Motor neuron (in vitro differentiated cells): ENCODE results near the gene KIAA0586. TPM values are rescaled to one million over a fixed set of nuclear protein-coding genes. Genes with fewer than 3 reads are reported as not detected.
"Not testable (repeated sequence)": the region's sequence is repeated elsewhere in the genome, so short reads cannot be mapped to it uniquely, and the experiment has no call there.

Experiments used
- ATAC-seq, 8 experiments: fragments of 200-7000 bp; cut with Tn5 transposase; replicated peaks in 6 of 8; 2 replicates each; pipeline ENCODE4 v1.8.0; 2021; ENCODE audit warnings: mild to moderate bottlenecking in 8 of 8, moderate library complexity in 8 of 8
- H3K27ac ChIP-seq, 2 donors: fragments of 250-450 bp; sonication (Bioruptor Pico); 2 replicates each; pipeline ENCODE4 v1.9.0; 2021; ENCODE audit warnings: antibody characterized with exemption in 2 of 2, mild to moderate bottlenecking in 2 of 2, moderate library complexity in 1 of 2
- H3K4me1 ChIP-seq, 2 donors: fragments of 250-450 bp; sonication (Bioruptor Pico); replicated peaks in 1 of 2; 2 replicates each; pipeline ENCODE4 v1.6.1; 2021; ENCODE audit warnings: antibody characterized with exemption in 2 of 2, mild to moderate bottlenecking in 2 of 2, moderate library complexity in 1 of 2
- H3K4me3 ChIP-seq, 5 donors: fragments of 250-450 bp; sonication (Bioruptor Pico); 2 replicates each; pipeline ENCODE4 v1.9.0; 2021; ENCODE audit warnings: antibody characterized with exemption in 5 of 5, mild to moderate bottlenecking in 5 of 5, moderate library complexity in 4 of 5
- WGBS, 10 experiments: fragments of 450-650 bp; shearing (Covaris generic); methylation state at CpG; one replicate each; pipeline ENCODE4 v1.0.0; 2022; 5-methylcytosine and 5-hydroxymethylcytosine counted together
- in situ Hi-C, 9 experiments: fragments of 400-800 bp; cut with MboI; loops; one replicate each; pipeline ENCODE4 v1.15.0; 2021; ENCODE audit warnings: low sequenced_read_pairs in 9 of 9, low pct_unique_long_range_greater_than_20kb in 2 of 9; ENCODE audit not compliant: unreplicated experiment in 9 of 9
- total RNA-seq, 8 experiments: library from RNA; unstranded; fragments of 300-600 nt; gene quantifications; 2 replicates each; pipeline versions ENCODE4 v1.2.3 to v1.2.4, GENCODE V29; 2022

KIAA0586 gene
- total RNA-seq, 8 experiments from 2014 or later, result 13.2 to 29.8 (median 17.8) TPM

DNA sequence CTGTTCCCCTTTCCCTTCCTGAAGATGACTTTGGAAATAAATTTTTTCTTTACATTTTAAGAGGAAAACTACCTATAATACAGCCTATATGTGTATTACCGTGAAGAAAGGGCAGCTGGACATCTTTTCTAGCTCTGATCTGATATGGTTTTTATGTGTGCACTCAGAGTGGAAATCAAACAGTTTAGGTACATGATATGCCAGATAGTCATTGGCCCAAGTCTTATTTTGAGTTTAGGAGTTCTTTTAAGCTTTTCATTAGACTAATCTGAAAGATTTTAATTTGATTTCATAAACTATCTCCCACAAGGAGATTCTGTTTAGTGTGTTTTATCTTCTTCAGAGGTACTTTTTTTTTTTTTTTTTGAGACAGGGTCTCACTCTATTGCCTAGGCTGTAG, 48.8 kb downstream of the KIAA0586 start:
- ATAC-seq, result no peak
- 88 to 100% (median 100%) methylated on average over 1 of the region's 1 CpG; no CpG with 5 or more reads in 1 of the 10 experiments for whole genome bisulfite sequencing, 10 experiments

DNA sequence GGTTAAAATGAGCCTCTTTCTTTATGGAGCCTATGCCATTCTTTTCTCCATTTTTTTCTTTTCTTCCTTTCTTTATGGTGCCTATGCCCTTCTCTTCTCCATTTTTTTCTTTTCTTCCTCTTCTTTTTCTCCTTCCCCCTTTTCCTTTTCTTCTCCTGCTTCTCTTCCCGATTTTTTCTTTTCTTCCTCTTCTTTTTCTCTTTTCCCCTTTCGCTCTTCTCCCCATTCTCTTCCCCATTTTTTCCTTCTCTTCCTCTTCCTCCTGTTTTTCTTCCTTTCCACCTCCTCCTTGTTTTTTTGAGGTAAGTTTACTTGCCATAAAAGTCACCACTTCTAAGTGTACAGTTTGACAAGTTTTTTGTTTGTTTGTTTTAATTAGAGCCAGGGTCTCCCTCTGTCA, 50.1 kb downstream of the KIAA0586 start:
- H3K4me3 ChIP-seq, result no peak overlapping the region
- no peak for ATAC-seq
- WGBS, 10 experiments, result 83 to 100% (median 96%) methylated on average over 2 of the region's 2 CpGs
- no peak overlapping the region for H3K27ac ChIP-seq
- in situ Hi-C loops, result no loop called here
- no peaks in the 10 kb centered on the region for H3K4me1 ChIP-seq

More for the DNA sequence above, 48.8 kb downstream of the KIAA0586 start:
- no peak overlapping the region for H3K4me3 ChIP-seq
- H3K4me1 ChIP-seq, result no peaks in the 10 kb centered on the region
- in situ Hi-C loops, result no loop called here
- no peak overlapping the region for H3K27ac ChIP-seq

DNA sequence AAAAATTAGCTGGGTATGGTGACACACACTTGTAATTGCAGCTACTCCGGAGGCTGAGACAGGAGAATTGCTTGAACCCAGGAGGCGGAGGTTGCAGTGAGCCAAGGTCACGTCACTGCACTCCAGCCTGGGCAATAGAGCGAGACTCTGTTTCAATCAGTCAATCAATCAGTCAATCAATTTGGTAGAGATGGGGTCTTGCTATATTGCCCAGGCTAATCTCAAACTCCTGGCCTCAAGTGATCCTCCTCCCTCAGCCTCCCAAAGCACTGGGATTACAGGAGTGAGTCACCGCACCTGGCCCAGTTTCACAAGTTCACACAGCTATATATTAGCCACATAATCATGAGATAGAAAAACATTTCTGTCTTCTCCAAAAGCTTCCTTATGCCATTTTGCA, 50.8 kb downstream of the KIAA0586 start:
- in situ Hi-C loops, ATAC-seq, H3K4me3 ChIP-seq, H3K27ac ChIP-seq, H3K4me1 ChIP-seq: not testable (repeated sequence)
- 92 to 100% (median 95%) methylated on average over 1 to 4 of the region's 5 CpGs; no CpG with 5 or more reads in 5 of the 10 experiments for WGBS, 10 experiments

DNA sequence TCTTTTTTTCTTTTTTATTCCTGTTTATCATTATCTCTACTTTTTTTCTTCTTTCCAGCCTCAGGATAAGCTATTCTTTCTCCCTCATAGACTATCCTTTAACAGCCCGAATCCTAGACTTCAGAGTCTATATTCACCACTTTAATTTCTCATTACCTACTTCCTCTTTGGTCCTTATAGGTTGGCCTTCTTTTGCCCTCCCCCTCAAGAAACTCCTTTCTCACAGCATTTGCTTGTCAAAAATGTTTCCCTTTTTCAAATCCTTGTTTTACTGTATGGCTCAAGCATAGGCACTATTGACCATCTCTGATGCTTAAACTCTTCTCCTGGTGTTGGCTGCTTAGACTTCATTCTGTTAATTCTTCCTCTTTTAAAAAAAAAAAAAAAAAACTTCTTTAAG, 52.5 kb downstream of the KIAA0586 start:
- H3K4me3 ChIP-seq, result no peak overlapping the region
- in situ Hi-C loops, result no loop called here
- H3K27ac ChIP-seq, result no peak overlapping the region
- H3K4me1 ChIP-seq, result no peaks in the 10 kb centered on the region
- ATAC-seq, result no peak
- WGBS, 10 experiments, result 83 to 100% (median 92%) methylated on average over 1 of the region's 1 CpG; no CpG with 5 or more reads in 2 of the 10 experiments

DNA sequence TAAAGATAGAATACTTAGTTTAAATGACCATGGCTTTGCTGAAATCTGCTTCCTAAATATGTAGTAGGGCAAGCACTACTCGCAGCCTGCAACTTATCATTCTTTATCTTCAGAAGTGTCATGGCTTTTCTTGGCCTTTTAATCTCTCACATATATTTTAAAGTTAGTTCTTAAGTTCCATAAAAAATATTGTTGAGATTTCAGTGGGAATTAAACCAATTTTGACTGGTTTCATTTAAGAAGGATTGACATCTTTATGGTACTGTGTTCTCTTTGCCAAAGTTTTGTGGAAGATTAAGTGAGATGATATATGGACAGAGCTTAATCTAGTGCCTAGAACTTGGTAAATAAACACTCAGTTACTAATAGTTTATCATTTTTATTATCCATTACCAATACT, 56.7 kb downstream of the KIAA0586 start:
- no peak for ATAC-seq
- in situ Hi-C loops, result no loop called here
- Histone ChIP-seq H3K4me1 (no peaks in the 10 kb centered on the region), H3K27ac (no peak overlapping the region), H3K4me3 (no peak overlapping the region)
- 25 to 100% (median 100%) methylated on average over 1 of the region's 1 CpG; no CpG with 5 or more reads in 1 of the 10 experiments for WGBS, 10 experiments

DNA sequence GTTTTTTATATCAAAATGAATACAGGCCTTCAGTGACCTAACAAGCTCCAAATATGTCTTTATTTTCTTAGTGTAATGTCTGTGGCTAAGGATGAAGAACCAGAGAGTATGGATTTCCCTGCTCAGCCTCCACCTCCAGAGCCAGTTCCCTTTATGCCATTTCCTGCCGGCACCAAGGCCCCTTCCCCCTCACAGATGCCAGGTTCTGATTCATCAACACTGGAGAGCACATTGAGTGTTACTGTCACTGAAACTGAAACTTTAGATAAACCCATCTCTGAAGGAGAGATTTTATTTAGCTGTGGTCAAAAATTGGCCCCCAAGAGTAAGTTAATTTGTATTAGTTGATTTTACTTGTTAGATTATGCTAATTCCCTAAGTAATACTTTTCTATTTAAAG, 61.0 kb downstream of the KIAA0586 start:
- Histone ChIP-seq H3K4me1 (no peaks in the 10 kb centered on the region), H3K4me3 (no peak overlapping the region), H3K27ac (no peak overlapping the region)
- no peak for ATAC-seq
- whole genome bisulfite sequencing, 10 experiments, result 60 to 100% (median 85%) methylated on average over 1 of the region's 1 CpG; no CpG with 5 or more reads in 4 of the 10 experiments
- in situ Hi-C loops, result no loop called here

DNA sequence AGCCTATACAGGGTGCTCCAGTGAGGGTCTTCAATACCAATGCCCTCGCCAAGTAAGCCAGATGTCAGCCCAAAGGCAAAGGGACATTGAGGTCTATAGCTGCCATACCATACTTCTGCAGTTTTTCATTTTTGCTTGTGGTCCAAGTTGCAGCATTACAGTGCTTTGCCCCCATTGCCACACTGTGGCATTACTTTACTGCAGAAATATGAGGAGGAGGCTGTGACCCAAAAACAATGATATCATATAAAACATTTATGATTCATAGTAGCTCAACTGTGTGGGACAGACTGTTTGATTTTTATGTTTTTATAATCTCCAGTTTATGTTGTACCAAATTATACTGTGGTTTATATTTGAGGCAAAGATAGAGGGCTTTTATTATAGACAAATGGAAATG, 64.1 kb downstream of the KIAA0586 start:
- in situ Hi-C loops, result no loop called here
- 83 to 100% (median 100%) methylated on average over 1 of the region's 1 CpG; no CpG with 5 or more reads in 4 of the 10 experiments for WGBS, 10 experiments
- Histone ChIP-seq H3K27ac (no peak overlapping the region), H3K4me1 (no peaks in the 10 kb centered on the region), H3K4me3 (no peak overlapping the region)
- ATAC-seq, result no peak

DNA sequence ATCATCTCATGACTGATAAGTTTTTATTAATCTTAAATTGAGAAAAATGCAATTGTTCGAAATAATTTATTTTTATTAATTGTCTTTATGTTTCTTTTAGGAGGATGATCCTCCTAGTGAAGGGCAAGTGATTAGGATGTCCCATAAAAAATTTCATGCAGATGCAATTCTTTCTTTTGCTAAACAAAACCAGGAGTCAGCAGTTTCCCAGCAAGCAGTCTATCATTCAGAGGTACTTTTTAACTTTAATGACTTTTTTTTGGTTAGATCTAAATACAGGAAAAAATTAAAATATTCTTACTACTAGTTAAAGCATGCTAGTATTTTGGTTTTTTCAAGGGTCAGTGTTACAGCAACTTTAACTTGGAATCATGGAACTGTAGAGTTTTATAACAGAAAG, 64.5 kb downstream of the KIAA0586 start:
- Histone ChIP-seq H3K4me1 (no peaks in the 10 kb centered on the region), H3K27ac (no peak overlapping the region), H3K4me3 (no peak overlapping the region)
- in situ Hi-C loops, result no loop called here
- ATAC-seq, result no peak
- WGBS, 10 experiments, result 58 to 100% (median 100%) methylated on average over 1 of the region's 1 CpG

DNA sequence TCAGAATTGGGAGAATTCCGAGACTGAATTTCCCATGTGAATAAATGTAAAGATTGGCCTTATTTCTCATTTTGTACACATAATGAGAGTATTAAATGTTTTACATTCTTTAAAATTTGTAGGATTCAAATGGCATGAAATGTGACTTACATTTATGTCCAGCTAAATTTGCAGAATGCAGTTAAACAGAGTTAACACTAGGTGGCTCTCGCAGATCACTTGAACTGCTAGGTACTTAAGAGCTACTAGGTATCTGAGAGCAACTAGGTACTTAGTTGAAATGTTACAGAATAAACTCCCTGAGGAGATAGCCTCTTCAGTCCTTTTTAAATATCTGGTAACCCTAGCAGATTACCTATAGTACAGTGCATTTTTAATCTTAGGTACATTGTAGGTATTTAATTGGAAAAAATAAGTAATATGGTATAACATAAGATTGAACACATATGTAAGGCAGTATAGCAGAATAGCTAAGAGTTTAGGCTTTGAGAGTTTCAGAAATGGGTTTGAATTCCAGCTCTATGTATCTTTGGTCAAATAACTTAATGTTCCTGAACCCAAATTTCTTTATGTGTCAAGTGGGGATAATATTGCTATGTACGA, 73.8 kb downstream of the KIAA0586 start:
- H3K27ac ChIP-seq, result no peak overlapping the region
- no peak overlapping the region for H3K4me3 ChIP-seq
- WGBS, 10 experiments, result 0 to 52% (median 15%) methylated on average over 1 to 3 of the region's 3 CpGs
- no peaks in the 10 kb centered on the region for H3K4me1 ChIP-seq
- ATAC-seq, result peak in 7 of 8 experiments; percentile 38 to 71 (median 61)
- in situ Hi-C loops, result loop anchor here in 4 of 9 experiments (10.0 to 25.0 kb wide), 4 partner anchors 133 to 561 kb away; partner anchors contain the start of gene DACT1 (in 1 of the 4)

DNA sequence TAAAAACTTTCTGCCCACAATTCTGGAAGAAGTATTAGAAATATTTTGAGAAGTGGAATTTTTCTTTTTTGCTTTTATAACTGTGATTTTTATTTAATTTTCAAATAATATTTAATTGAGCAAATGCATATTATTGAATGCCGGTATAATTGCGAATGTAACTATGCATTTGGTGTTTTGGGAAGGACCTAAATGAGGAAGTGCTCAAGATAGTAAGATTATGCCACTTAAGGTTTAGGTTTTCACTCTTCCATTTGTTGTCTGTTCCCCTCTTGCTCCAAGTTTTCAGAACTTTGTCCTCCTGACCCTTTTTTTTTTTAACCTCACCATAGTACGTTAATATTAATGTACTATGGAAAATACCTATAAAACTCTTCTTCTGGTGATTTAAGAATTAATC, 85.8 kb downstream of the KIAA0586 start:
- Histone ChIP-seq H3K4me3 (no peak overlapping the region), H3K27ac (no peak overlapping the region), H3K4me1 (no peaks in the 10 kb centered on the region)
- no peak for ATAC-seq
- WGBS, 10 experiments, result 60 to 100% (median 93%) methylated on average over 1 to 3 of the region's 3 CpGs; no CpG with 5 or more reads in 1 of the 10 experiments
- in situ Hi-C loops, result loop anchor here in 2 of 9 experiments (25.0 kb wide), 2 partner anchors 499 to 549 kb away; no protein-coding TSS in a partner anchor

DNA sequence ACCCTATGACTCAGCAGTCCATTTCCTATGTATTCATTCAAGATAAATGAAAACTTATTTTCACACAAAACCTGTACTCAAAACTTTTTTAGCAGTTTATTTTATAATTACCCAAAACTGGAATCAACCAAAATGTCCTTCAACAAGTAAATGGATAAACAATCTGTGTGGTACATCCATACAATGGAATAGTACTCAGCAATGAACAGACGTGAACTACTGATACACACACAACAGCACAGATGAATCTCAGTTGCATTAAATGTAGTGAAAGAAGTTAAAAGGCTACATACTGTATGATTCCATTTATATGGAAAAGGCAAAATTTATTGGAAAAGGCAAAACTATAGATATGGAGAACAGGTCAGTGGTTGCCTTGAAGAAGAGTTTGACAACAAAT, 90.1 kb downstream of the KIAA0586 start:
- Histone ChIP-seq H3K4me1 (no peaks in the 10 kb centered on the region), H3K4me3 (no peak overlapping the region), H3K27ac (no peak overlapping the region)
- ATAC-seq, result no peak
- WGBS, 10 experiments, result 80 to 100% (median 100%) methylated on average over 1 of the region's 1 CpG; no CpG with 5 or more reads in 4 of the 10 experiments
- in situ Hi-C loops, result loop anchor here in 2 of 9 experiments (25.0 kb wide), 2 partner anchors 495 to 545 kb away; no protein-coding TSS in a partner anchor

DNA sequence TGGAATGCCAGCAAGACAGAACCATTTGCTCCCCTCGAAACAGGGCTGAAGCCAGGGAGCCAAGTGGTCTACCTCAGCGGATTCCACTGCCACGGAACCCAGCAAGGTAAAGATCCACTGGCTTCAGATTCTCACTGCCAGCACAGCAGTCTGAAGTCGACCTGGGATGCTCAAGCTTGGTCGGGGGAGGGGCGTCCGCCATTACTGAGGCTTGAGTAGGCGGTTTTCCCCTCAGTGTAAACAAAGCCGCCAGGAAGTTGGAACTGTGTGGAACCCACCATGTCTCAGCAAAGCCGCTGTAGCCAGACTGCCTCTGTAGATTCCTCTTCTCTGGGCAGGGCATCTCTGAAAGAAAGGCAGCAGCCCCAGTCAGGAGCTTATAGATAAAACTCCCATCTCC, 98.2 kb downstream of the KIAA0586 start:
- ATAC-seq, H3K4me3 ChIP-seq, in situ Hi-C loops, H3K4me1 ChIP-seq, H3K27ac ChIP-seq: not testable (repeated sequence)
- WGBS, 10 experiments, result 67 to 100% (median 99%) methylated on average over 1 to 9 of the region's 10 CpGs; no CpG with 5 or more reads in 2 of the 10 experiments

DNA sequence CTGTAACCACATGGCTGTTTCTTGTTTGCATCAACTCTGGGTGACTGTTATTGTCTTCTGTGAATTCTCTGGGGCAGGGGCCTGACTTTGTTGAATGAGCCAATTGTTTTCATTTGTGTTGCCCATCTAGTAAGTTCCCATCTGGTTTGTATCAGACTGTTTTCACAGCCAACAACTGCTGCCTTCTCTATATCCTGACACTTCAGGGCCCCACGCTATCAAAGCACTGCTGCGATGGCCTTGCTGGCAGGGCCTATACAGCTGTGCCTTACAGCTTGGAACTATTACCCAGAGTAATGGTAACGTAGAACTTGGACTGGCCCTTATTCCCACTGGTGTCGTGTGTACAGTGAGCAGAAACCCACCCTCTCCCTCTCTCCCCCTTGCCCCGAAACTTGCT, 105.9 kb downstream of the KIAA0586 start:
- in situ Hi-C loops, result no loop called here
- 30 to 100% (median 46%) methylated on average over 1 to 4 of the region's 5 CpGs; no CpG with 5 or more reads in 2 of the 10 experiments for WGBS, 10 experiments
- peak in 5 of 8 experiments; percentile 79 to 94 (median 87) for ATAC-seq
- peaks cover 8 to 11% of the 10 kb centered on the region in 2 donors for H3K4me1 ChIP-seq
- H3K27ac ChIP-seq, result peak overlapping the region in 1 of 2 donors; percentile 5
- no peak overlapping the region for H3K4me3 ChIP-seq

DNA sequence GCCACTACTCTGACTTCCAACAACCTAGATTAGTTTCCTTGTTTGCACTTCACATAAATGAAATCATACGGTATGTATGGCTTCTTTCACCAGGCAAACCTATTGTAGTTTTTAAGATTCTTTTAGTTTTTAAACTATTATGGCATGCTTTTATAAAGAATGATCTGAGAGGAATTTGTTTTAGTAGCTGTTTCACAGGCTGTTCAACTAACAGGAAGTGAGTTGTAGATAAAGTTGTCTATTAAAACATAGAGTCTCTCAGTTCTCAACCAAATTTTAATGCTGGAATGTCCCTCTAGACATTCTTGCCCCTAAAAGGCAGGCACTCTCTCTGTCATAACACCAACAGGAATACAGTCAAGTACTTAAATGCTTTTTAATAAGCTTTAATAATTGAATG, 107.5 kb downstream of the KIAA0586 start:
- in situ Hi-C loops, result no loop called here
- ATAC-seq, result no peak
- 75 to 100% (median 100%) methylated on average over 1 of the region's 1 CpG; no CpG with 5 or more reads in 3 of the 10 experiments for WGBS, 10 experiments
- peaks cover 8 to 11% of the 10 kb centered on the region in 2 donors for H3K4me1 ChIP-seq
- H3K27ac ChIP-seq, result no peak overlapping the region
- no peak overlapping the region for H3K4me3 ChIP-seq
